Measurements from ENCODE around the gene CHRND. TPM values are rescaled to one million over a fixed set of nuclear protein-coding genes. Genes with fewer than 3 reads are reported as not detected.

The CHRND gene
- total and polyA plus RNA-seq, 2 of the 4 experiments (the other 2 are of a cell fraction), result not detected

DNA sequence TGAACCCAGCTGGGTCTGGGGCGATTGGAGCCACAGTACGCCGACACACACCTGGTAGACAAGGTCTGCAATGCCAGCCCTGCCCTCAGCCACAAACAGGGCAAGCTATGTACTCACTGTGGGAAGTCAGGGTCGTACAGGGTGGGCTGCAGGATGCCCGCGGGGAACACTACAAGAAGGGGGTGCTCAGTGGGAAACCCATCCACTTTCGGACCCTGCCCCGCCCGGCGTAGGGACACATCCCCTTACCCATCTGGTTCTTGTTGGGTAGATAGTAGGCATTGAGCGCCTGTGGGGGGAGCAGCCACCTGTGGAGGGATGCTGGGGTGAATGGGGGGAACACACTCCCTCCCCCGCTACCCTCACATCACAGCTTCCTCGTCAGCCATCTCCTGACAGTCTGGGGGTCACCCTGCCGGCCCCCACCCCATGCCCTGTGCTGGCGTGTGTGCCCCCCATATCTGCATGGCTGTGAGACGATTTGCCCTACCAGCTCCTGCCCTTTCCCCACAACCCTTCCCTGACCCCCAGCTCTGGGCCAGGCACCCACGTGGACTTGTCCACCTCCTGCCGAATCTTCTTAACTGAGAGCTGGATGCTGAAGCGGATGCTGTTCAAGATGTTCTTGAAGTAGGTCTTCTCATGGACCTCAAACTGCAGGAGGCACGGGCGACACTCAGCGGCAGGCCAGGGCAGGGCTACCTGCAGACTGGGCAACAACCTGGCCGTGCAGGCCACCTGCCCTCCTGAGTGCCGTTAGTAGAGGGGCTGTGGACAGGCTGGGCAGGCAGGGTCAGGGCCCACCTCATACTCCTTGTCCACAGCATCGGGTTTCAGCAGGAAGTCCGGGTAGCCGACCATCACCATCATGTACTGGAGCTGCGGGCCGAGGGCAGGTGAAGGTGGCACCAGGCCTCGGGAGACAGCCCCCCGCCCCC is 43.4 kb upstream of the CHRND start:
- POLR2A ChIA-PET (ENCODE audit: unreplicated experiment), result no interaction called here

More for the DNA sequence above, 43.4 kb upstream of the CHRND start:
- no peak for TF ChIP-seq POLR2A (IDR thresholded peaks at IDR 0.05; ENCODE audit: low read depth, low read length)
- no peak for TF ChIP-seq MXI1 (IDR thresholded peaks at IDR 0.05; ENCODE audit: borderline replicate concordance, low read depth, low read length)
- TF ChIP-seq, protein P1, sequence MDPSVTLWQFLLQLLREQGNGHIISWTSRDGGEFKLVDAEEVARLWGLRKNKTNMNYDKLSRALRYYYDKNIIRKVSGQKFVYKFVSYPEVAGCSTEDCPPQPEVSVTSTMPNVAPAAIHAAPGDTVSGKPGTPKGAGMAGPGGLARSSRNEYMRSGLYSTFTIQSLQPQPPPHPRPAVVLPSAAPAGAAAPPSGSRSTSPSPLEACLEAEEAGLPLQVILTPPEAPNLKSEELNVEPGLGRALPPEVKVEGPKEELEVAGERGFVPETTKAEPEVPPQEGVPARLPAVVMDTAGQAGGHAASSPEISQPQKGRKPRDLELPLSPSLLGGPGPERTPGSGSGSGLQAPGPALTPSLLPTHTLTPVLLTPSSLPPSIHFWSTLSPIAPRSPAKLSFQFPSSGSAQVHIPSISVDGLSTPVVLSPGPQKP (IDR thresholded peaks at IDR 0.05; ENCODE audit: borderline replicate concordance, low read depth, low read length), result no peak
- TF ChIP-seq CEBPB (IDR thresholded peaks at IDR 0.05; ENCODE audit: low read depth, low read length), result no peak
- TF ChIP-seq SMC3 (IDR thresholded peaks at IDR 0.05; ENCODE audit: low read depth, low read length), result no peak
- TF ChIP-seq CTCF (conservative IDR thresholded peaks at IDR 0.05; ENCODE audit: low read depth, low read length), result no peak
- TF ChIP-seq RAD21 (IDR thresholded peaks at IDR 0.05; ENCODE audit: low read length), result no peak
- no peak for TF ChIP-seq FOS (IDR thresholded peaks at IDR 0.05; ENCODE audit: low read depth, low read length)
- TF ChIP-seq MAZ (IDR thresholded peaks at IDR 0.05; ENCODE audit: borderline replicate concordance, low read depth, low read length), result no peak
- no peak for TF ChIP-seq MAFK (IDR thresholded peaks at IDR 0.05; ENCODE audit: low read depth, low read length)
- TF ChIP-seq RFX5 (IDR thresholded peaks at IDR 0.05; ENCODE audit: low read depth, low read length), result no peak
- no peak for TF ChIP-seq BHLHE40 (IDR thresholded peaks at IDR 0.05; ENCODE audit: low read depth, low read length)
- TF ChIP-seq RCOR1 (IDR thresholded peaks at IDR 0.05; ENCODE audit: insufficient replicate concordance, low read length), result no peak
- H3K14ac ChIP-seq (replicated peaks; ENCODE audit: low read depth, low read length), result no peak overlapping the region
- no TSS peak for BruUV-seq (replicated peaks)
- no peak overlapping the region for H3K23ac ChIP-seq (ENCODE audit: low read depth, low read length)
- no CpG with 5 or more reads among the region's 31 CpGs for WGBS, 2 experiments (ENCODE audit: extremely low coverage in 2 of 2, insufficient read length in 1 of 2)
- H3K4ac ChIP-seq (ENCODE audit: low read depth, low read length), result no peak overlapping the region
- no peak overlapping the region for H2AK9ac ChIP-seq (replicated peaks; ENCODE audit: low read depth, low read length, poor library complexity)
- DNase-seq (no peak), ATAC-seq (ENCODE audit: low read depth) (no peak)
- H2AFZ ChIP-seq (replicated peaks; ENCODE audit: low read length, poor library complexity), result no peak overlapping the region
- H3K79me1 ChIP-seq (ENCODE audit: low read depth in 1 of 2, low read length in 2 of 2), result no peaks in the 10 kb centered on the region
- H4K8ac ChIP-seq (ENCODE audit: low read depth in 2 of 2, low read length in 2 of 2), result no peak overlapping the region
- H3K56ac ChIP-seq (ENCODE audit: extremely low read depth, insufficient read depth, low read length), result no peak overlapping the region
- no peak overlapping the region for H3K18ac ChIP-seq (ENCODE audit: low read depth, low read length)
- no peak overlapping the region for H4K5ac ChIP-seq (ENCODE audit: low read depth, low read length)
- peaks cover 56% of the 10 kb centered on the region for H3K27me3 ChIP-seq (ENCODE audit: control insufficient read depth, insufficient read depth, low read length)
- no peaks in the 10 kb centered on the region; the same call in 1 of the 2 replicates for H4K20me1 ChIP-seq (ENCODE audit: insufficient read depth, low read length)
- no peak overlapping the region for H2BK15ac ChIP-seq (ENCODE audit: low read depth, low read length)
- no peak overlapping the region for H3K9ac ChIP-seq (ENCODE audit: low read depth, low read length)
- no peaks in the 10 kb centered on the region for H3K36me3 ChIP-seq (ENCODE audit: control insufficient read depth, insufficient read depth, low read length)
- H4K91ac ChIP-seq (ENCODE audit: insufficient read depth, low read depth, low read length), result no peak overlapping the region
- H3K9me3 ChIP-seq (ENCODE audit: control insufficient read depth, insufficient read depth, low read length), result no peaks in the 10 kb centered on the region
- no peak overlapping the region for H2BK20ac ChIP-seq (ENCODE audit: low read depth, low read length)
- H3K9me1 ChIP-seq (ENCODE audit: insufficient read depth, low read length), result no peaks in the 10 kb centered on the region
- H2BK5ac ChIP-seq (ENCODE audit: low read depth, low read length, poor library complexity, severe bottlenecking), result no peak overlapping the region
- H3K4me1 ChIP-seq (ENCODE audit: control insufficient read depth, insufficient read depth, low read length), result no peaks in the 10 kb centered on the region; the same call in 1 of the 2 replicates
- CTCF ChIA-PET, result no interaction called here
- no peak overlapping the region for H2BK120ac ChIP-seq (ENCODE audit: low read depth, low read length)
- intact Hi-C loops (cut with micrococcal nuclease), result no loop called here
- H3K4me3 ChIP-seq (ENCODE audit: insufficient read depth, low read depth, low read length), result no peak overlapping the region
- dilution Hi-C loops (cut with HindIII; ENCODE audit: low sequenced_read_pairs, unreplicated experiment), result no loop called here
- no peak overlapping the region for H3K4me2 ChIP-seq (ENCODE audit: low read depth, low read length)
- in situ Hi-C loops (cut with MboI; ENCODE audit: low sequenced_read_pairs), result no loop called here
- H3K27ac ChIP-seq (ENCODE audit: insufficient read depth, low read length), result no peak overlapping the region
- no peak overlapping the region for H2AK5ac ChIP-seq (ENCODE audit: low read depth, low read length)
